Peyer's patch (tissue), 4 donors: ENCODE measurements around the gene FXN.

ENCODE experiments used
- CTCF ChIP-seq, 6 experiments: fragments of 450-650 bp in 4 of 6; fragments of 200-600 bp in 2 of 6; sonication (generic) in 1 of 6; IDR thresholded peaks; one replicate each; pipeline ENCODE4 v1.5.1; 2017 to 2019; ENCODE audit warnings: antibody characterized with exemption in 6 of 6, mild to moderate bottlenecking in 3 of 6, moderate library complexity in 1 of 6
- POLR2A ChIP-seq, 2 donors: fragments of 450-650 bp; IDR thresholded peaks; one replicate each; pipeline ENCODE4 v1.5.1; 2017; ENCODE audit warnings: antibody characterized with exemption in 2 of 2, mild to moderate bottlenecking in 2 of 2, moderate library complexity in 2 of 2

GRCh38 chr9:69004836-69005235, 30.7 kb upstream of the FXN start:
- TF ChIP-seq CTCF (IDR thresholded peaks at IDR 0.05) (no peak), POLR2A (IDR thresholded peaks at IDR 0.05) (no peak)
